Measurements from ENCODE around the gene NEDD4. TPM values are rescaled to one million over a fixed set of nuclear protein-coding genes. Genes with fewer than 3 reads are reported as not detected.

NEDD4 gene
- total RNA-seq, 4 donors from 2014 or later = 3.6 to 15.0 (median 14.4) TPM

- intact Hi-C loops (cut with DNase I; ENCODE audit: low total_unique reads) (no loop called here), in situ Hi-C loops (cut with MboI; ENCODE audit: low pct_ligation_motif_present in 1 of 4, low pct_unique_long_range_greater_than_20kb in 1 of 4, low sequenced_read_pairs in 3 of 4) (no loop called here)
- Histone ChIP-seq H3K36me3 (no peaks in the 10 kb centered on the region), H3K4me3 (no peak overlapping the region), H3K27ac (no peak overlapping the region), H3K4me1 (no peaks in the 10 kb centered on the region), H3K9me3 (no peaks in the 10 kb centered on the region), H3K27me3 (no peaks in the 10 kb centered on the region)
- TF ChIP-seq EP300 (IDR thresholded peaks at IDR 0.05; ENCODE audit: low read depth) (no peak), CTCF (IDR thresholded peaks at IDR 0.05) (no peak), POLR2AphosphoS5 (IDR thresholded peaks at IDR 0.05) (no peak), POLR2A (IDR thresholded peaks at IDR 0.05) (no peak)
- DNase-seq = no peak
These were observed 129.5 kb downstream of the NEDD4 start for GRCh38 chr15:55863911-55864310.

DNA sequence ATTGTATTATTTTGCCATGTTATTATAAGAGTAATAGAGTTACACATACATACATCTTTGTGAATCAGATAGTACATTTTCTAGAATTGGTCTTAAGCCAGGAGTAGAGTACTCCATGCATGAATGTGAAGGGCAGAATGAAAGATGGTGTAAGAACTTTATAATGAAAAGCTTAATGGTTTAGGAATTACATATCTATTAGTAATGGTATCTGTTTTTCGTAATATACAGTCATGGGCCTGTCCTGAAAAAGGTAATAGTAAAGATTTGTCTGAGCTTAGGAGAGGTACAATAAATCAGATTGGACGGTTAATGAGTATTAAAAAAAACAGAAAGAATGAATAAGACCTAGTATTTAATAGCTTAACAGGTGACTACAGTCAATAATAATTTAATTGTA, 132.3 kb downstream of the NEDD4 start:
- Histone ChIP-seq H3K9me3 (no peaks in the 10 kb centered on the region), H3K27me3 (no peaks in the 10 kb centered on the region), H3K4me3 (no peak overlapping the region), H3K4me1 (no peaks in the 10 kb centered on the region), H3K36me3 (no peaks in the 10 kb centered on the region), H3K27ac (no peak overlapping the region)
- intact Hi-C loops (cut with DNase I; ENCODE audit: low total_unique reads) = no loop called here
- TF ChIP-seq EP300 (IDR thresholded peaks at IDR 0.05; ENCODE audit: low read depth) (no peak), POLR2AphosphoS5 (IDR thresholded peaks at IDR 0.05) (no peak), CTCF (IDR thresholded peaks at IDR 0.05) (no peak), POLR2A (IDR thresholded peaks at IDR 0.05) (no peak)
- in situ Hi-C loops (cut with MboI; ENCODE audit: low pct_ligation_motif_present in 1 of 4, low pct_unique_long_range_greater_than_20kb in 1 of 4, low sequenced_read_pairs in 3 of 4) = no loop called here
- WGBS, 2 donors (ENCODE audit: low coverage in 1 of 2) = 90% methylated on average over 2 of the region's 2 CpGs; no CpG with 5 or more reads in 1 of the 2 donors
- no peak for DNase-seq

DNA sequence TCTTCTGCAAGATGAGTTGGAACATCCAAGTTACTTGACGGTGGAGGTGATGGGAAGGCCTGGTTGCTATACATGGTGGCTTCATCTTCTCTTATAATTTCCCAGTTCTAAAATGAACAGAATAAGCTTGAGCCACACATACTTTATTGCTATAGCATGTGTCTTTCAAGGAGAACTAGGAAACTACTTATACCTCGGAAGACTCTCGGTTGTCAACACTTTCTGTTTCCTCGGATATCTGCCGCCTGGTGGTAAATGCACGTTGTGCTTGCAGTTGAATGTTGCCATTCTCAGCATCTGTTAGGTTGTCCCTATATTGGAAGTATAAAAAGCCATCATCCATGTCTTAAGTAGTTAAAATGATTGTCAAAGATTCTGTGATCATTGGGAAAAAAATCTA, 132.9 kb downstream of the NEDD4 start:
- in situ Hi-C loops (cut with MboI; ENCODE audit: low pct_ligation_motif_present in 1 of 4, low pct_unique_long_range_greater_than_20kb in 1 of 4, low sequenced_read_pairs in 3 of 4) (no loop called here), intact Hi-C loops (cut with DNase I; ENCODE audit: low total_unique reads) (no loop called here)
- Histone ChIP-seq H3K27ac (no peak overlapping the region), H3K36me3 (no peaks in the 10 kb centered on the region), H3K9me3 (no peaks in the 10 kb centered on the region), H3K27me3 (no peaks in the 10 kb centered on the region), H3K4me3 (no peak overlapping the region), H3K4me1 (no peaks in the 10 kb centered on the region)
- TF ChIP-seq EP300 (IDR thresholded peaks at IDR 0.05; ENCODE audit: low read depth) (no peak), CTCF (IDR thresholded peaks at IDR 0.05) (no peak), POLR2A (IDR thresholded peaks at IDR 0.05) (no peak), POLR2AphosphoS5 (IDR thresholded peaks at IDR 0.05) (no peak)
- no peak for DNase-seq
- 81 to 88% methylated on average over 6 of the region's 6 CpGs for WGBS, 2 donors (ENCODE audit: low coverage in 1 of 2)

DNA sequence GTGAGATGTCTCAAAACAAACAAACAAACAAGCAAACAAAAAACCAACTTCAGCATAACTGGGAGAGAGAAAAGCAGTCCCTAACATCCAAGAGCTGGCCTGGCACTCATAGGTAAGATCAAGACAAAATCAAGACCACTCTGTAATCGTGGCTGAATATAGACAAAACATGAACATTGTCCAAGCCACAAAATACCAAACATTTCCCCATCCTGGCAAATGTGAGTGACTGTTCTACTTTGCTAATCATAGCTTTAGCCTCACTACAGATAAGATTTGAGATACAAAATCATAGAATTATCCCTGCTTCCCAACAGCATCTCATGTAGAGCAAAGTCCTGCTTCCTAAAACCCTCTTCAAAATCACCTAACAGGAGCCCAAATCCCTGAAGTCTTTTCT, 133.7 kb downstream of the NEDD4 start:
- intact Hi-C loops (cut with DNase I; ENCODE audit: low total_unique reads) (no loop called here), in situ Hi-C loops (cut with MboI; ENCODE audit: low pct_ligation_motif_present in 1 of 4, low pct_unique_long_range_greater_than_20kb in 1 of 4, low sequenced_read_pairs in 3 of 4) (no loop called here)
- TF ChIP-seq EP300 (IDR thresholded peaks at IDR 0.05; ENCODE audit: low read depth) (no peak), POLR2AphosphoS5 (IDR thresholded peaks at IDR 0.05) (no peak), CTCF (IDR thresholded peaks at IDR 0.05) (no peak), POLR2A (IDR thresholded peaks at IDR 0.05) (no peak)
- Histone ChIP-seq H3K4me1 (no peaks in the 10 kb centered on the region), H3K4me3 (no peak overlapping the region), H3K9me3 (no peaks in the 10 kb centered on the region), H3K27me3 (no peaks in the 10 kb centered on the region), H3K27ac (no peak overlapping the region), H3K36me3 (no peaks in the 10 kb centered on the region)
- DNase-seq = no peak
- 43 to 81% methylated on average over 1 of the region's 1 CpG for WGBS, 2 donors (ENCODE audit: low coverage in 1 of 2)
